GM12878 (cell line): ENCODE results near the gene FRMD8. TPM values are rescaled to one million over a fixed set of nuclear protein-coding genes. Genes with fewer than 3 reads are reported as not detected.

Experiments
- BCL11A ChIP-seq: IDR thresholded peaks from 2 replicates; pipeline ENCODE4 v1.6.1; 2011; ENCODE audit warnings: low read depth, low read length
- CHD1 ChIP-seq: IDR thresholded peaks from 2 replicates; pipeline ENCODE4 v1.6.1; 2012; ENCODE audit warnings: low read depth, low read length, improper control_type of control experiment
- CREM ChIP-seq: IDR thresholded peaks from 2 replicates; pipeline ENCODE4 v1.6.1; 2014; ENCODE audit warnings: antibody characterized with exemption, low read depth
- DPF2 ChIP-seq: fragments of 450-650 bp; IDR thresholded peaks from 2 replicates; pipeline ENCODE4 v1.6.1; 2017; ENCODE audit warnings: mild to moderate bottlenecking
- E2F8 ChIP-seq: fragments of 450-650 bp; IDR thresholded peaks from 2 replicates; pipeline ENCODE4 v1.6.1; 2018; ENCODE audit warnings: mild to moderate bottlenecking, low read depth, moderate library complexity; ENCODE audit not compliant: partially characterized antibody
- HDGF ChIP-seq: fragments of 450-650 bp; IDR thresholded peaks from 2 replicates; pipeline ENCODE4 v1.6.1; 2016; ENCODE audit warnings: antibody characterized with exemption
- MAX ChIP-seq: IDR thresholded peaks from 2 replicates; pipeline ENCODE4 v1.6.1; 2012; ENCODE audit warnings: low read depth, low read length, improper control_type of control experiment
- MXI1 ChIP-seq: fragments of 150-350 bp; IDR thresholded peaks from 2 replicates; pipeline ENCODE4 v1.6.1; 2011; ENCODE audit warnings: low read depth, mild to moderate bottlenecking, inconsistent platforms, low read length, improper control_type of control experiment
- NR2C1 ChIP-seq: fragments of 450-650 bp; IDR thresholded peaks from 2 replicates; pipeline ENCODE4 v1.6.1; 2017; ENCODE audit warnings: antibody characterized with exemption, mild to moderate bottlenecking, moderate library complexity
- PBX3 ChIP-seq: IDR thresholded peaks from 2 replicates; pipeline ENCODE4 v1.6.1; 2011; ENCODE audit warnings: mild to moderate bottlenecking, low read depth, low read length, moderate library complexity; ENCODE audit not compliant: insufficient replicate concordance
- RB1 ChIP-seq: fragments of 450-650 bp; formaldehyde crosslinking; IDR thresholded peaks from 2 replicates; pipeline ENCODE4 v1.6.1; 2017; ENCODE audit warnings: mild to moderate bottlenecking, borderline replicate concordance
- RUNX3 ChIP-seq: IDR thresholded peaks from 2 replicates; pipeline ENCODE4 v1.6.1; 2012; ENCODE audit warnings: low read length, inconsistent platforms
- SP1 ChIP-seq: IDR thresholded peaks from one replicate; pipeline ENCODE4 v1.6.1; 2011; ENCODE audit warnings: low read depth, low read length
- SREBF1 ChIP-seq: IDR thresholded peaks from 2 replicates; pipeline ENCODE4 v1.6.1; 2012; ENCODE audit warnings: mild to moderate bottlenecking, low read length
- TARDBP ChIP-seq: IDR thresholded peaks from 2 replicates; pipeline ENCODE4 v1.6.1; 2016; ENCODE audit warnings: borderline replicate concordance
- TCF12 ChIP-seq: IDR thresholded peaks from 2 replicates; pipeline ENCODE4 v1.6.1; 2011; ENCODE audit warnings: low read depth, mild to moderate bottlenecking, low read length
- ZNF24 ChIP-seq: fragments of 450-650 bp; IDR thresholded peaks from 2 replicates; pipeline ENCODE4 v1.6.1; 2017; ENCODE audit warnings: antibody characterized with exemption, mild to moderate bottlenecking
- polyA plus RNA-seq, 11 experiments: library from polyadenylated mRNA; depleted of rRNA in 4 of 11; unstranded in 6 of 11; stranded (reverse) in 5 of 11; fragments of >200 nt; fragmentation: Nextera tagmentation in 4 of 11; fragmentation: Illumina TruSeq in 1 of 11; extraction: Ambion mirVana in 4 of 11; extraction: Trizol in 1 of 11; gene quantifications; 1 replicate in 1 of 11; 2 replicates in 10 of 11; pipeline versions ENCODE4 v1.2.1 to v1.2.3, GENCODE V29; 2011 to 2016; ENCODE audit warnings: inconsistent platforms in 2 of 11, missing spikeins in 2 of 11, low read depth in 1 of 11
- total RNA-seq, 4 experiments: library from RNA; depleted of rRNA in 3 of 4; stranded (reverse); fragments of >200 nt in 3 of 4; fragmentation: Illumina TruSeq in 1 of 4; extraction: Trizol in 1 of 4; gene quantifications; 2 replicates each; pipeline versions ENCODE4 v1.2.1 to v1.2.3, GENCODE V29; 2013 to 2021
- TF ChIP-seq, protein P1 (sequence below): fragments of 450-650 bp; IDR thresholded peaks from 2 replicates; pipeline ENCODE4 v1.6.1; 2017; ENCODE audit warnings: borderline replicate concordance
- TF ChIP-seq, protein P2 (sequence below): fragments of 450-650 bp; IDR thresholded peaks from 2 replicates; pipeline ENCODE4 v1.6.1; 2014; ENCODE audit warnings: mild to moderate bottlenecking
- TF ChIP-seq, protein P3 (sequence below): fragments of 450-650 bp; formaldehyde crosslinking; IDR thresholded peaks from 2 replicates; pipeline ENCODE4 v1.4.0; 2020; ENCODE audit warnings: mild to moderate bottlenecking, moderate library complexity

FRMD8 gene
- total and polyA plus RNA-seq, 10 of the 15 experiments (the other 5 are each of a cell fraction or from before 2014, with no cell fraction given): 8.3 to 69.4 (median 28.0) TPM

DNA sequence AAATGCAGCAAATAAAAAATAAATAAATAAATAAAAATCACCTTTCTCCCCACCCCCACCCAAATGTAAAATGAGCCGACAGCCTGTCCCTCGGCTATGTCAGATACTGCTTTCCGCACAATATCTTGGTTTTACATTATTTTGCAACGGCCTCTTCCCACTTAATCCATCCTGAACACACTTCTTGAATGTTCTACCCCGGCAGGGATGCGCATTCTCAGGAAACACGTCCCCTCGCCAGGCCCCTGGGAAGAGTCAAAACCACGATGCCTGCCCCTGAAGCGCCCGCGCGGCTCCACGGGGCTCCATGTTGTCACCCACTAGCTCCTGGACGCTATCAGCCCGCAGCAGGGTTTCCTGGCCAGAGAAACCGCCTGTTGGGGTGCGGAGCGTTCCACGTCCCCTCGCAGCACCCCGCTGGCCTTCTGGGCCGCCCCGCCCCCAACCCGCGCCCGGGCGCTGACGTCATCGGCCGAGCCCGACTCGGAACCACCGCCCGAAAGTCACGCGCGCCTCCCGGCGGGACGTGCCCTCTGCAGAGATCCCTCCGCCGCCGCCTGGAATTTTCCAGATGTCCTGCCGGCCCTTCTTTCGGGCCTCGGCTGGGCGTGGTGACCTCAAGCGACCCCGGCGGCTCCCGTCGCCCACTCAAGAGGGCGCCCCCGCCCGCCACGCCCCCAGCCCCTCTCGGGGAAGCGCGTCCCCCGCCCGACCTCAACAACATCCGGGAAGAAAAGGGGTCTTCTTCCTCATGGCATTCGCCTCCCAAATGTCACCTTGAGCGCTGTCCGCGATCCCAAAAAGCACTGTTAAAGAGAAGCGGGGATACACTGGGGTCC, 35.6 kb downstream of the FRMD8 start (continued):
- TF ChIP-seq MAX: peak; percentile 48; the same call in 1 of the 2 replicates
- TF ChIP-seq PBX3: peak; percentile 44
- TF ChIP-seq TARDBP: peak; percentile 30; the same call in 1 of the 2 replicates
- peak; percentile 87 for TF ChIP-seq TCF12
- TF ChIP-seq DPF2: peak; percentile 65; the same call in 1 of the 2 replicates
- 0 out of 2 replicates have a peak, but pooled peaks have one; percentile 5 for TF ChIP-seq BCL11A
- TF ChIP-seq SREBF1: peak; percentile 58; the same call in 1 of the 2 replicates
- TF ChIP-seq, protein P1, sequence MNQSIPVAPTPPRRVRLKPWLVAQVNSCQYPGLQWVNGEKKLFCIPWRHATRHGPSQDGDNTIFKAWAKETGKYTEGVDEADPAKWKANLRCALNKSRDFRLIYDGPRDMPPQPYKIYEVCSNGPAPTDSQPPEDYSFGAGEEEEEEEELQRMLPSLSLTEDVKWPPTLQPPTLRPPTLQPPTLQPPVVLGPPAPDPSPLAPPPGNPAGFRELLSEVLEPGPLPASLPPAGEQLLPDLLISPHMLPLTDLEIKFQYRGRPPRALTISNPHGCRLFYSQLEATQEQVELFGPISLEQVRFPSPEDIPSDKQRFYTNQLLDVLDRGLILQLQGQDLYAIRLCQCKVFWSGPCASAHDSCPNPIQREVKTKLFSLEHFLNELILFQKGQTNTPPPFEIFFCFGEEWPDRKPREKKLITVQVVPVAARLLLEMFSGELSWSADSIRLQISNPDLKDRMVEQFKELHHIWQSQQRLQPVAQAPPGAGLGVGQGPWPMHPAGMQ: peak; percentile 47
- peak; percentile 73 for TF ChIP-seq SP1
- peak; percentile 57; the same call in 1 of the 2 replicates for TF ChIP-seq RB1
- TF ChIP-seq CHD1: peak; percentile 86; the same call in 1 of the 2 replicates
- TF ChIP-seq, protein P2, sequence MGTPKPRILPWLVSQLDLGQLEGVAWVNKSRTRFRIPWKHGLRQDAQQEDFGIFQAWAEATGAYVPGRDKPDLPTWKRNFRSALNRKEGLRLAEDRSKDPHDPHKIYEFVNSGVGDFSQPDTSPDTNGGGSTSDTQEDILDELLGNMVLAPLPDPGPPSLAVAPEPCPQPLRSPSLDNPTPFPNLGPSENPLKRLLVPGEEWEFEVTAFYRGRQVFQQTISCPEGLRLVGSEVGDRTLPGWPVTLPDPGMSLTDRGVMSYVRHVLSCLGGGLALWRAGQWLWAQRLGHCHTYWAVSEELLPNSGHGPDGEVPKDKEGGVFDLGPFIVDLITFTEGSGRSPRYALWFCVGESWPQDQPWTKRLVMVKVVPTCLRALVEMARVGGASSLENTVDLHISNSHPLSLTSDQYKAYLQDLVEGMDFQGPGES: no peak
- TF ChIP-seq E2F8: peak; percentile 26
- TF ChIP-seq ZNF24: no peak
- TF ChIP-seq HDGF: no peak
- TF ChIP-seq, protein P3, sequence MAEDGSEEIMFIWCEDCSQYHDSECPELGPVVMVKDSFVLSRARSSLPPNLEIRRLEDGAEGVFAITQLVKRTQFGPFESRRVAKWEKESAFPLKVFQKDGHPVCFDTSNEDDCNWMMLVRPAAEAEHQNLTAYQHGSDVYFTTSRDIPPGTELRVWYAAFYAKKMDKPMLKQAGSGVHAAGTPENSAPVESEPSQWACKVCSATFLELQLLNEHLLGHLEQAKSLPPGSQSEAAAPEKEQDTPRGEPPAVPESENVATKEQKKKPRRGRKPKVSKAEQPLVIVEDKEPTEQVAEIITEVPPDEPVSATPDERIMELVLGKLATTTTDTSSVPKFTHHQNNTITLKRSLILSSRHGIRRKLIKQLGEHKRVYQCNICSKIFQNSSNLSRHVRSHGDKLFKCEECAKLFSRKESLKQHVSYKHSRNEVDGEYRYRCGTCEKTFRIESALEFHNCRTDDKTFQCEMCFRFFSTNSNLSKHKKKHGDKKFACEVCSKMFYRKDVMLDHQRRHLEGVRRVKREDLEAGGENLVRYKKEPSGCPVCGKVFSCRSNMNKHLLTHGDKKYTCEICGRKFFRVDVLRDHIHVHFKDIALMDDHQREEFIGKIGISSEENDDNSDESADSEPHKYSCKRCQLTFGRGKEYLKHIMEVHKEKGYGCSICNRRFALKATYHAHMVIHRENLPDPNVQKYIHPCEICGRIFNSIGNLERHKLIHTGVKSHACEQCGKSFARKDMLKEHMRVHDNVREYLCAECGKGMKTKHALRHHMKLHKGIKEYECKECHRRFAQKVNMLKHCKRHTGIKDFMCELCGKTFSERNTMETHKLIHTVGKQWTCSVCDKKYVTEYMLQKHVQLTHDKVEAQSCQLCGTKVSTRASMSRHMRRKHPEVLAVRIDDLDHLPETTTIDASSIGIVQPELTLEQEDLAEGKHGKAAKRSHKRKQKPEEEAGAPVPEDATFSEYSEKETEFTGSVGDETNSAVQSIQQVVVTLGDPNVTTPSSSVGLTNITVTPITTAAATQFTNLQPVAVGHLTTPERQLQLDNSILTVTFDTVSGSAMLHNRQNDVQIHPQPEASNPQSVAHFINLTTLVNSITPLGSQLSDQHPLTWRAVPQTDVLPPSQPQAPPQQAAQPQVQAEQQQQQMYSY (CRISPR knock-in tag): 0 out of 2 replicates have a peak, but pooled peaks have one; percentile 40
- TF ChIP-seq CREM: peak; percentile 86
- no peak for TF ChIP-seq NR2C1
- no peak for TF ChIP-seq MXI1
- no peak for TF ChIP-seq RUNX3
